Measurements from ENCODE around the gene ESX1. TPM values are rescaled to one million over a fixed set of nuclear protein-coding genes. Genes with fewer than 3 reads are reported as not detected.

ESX1 gene
- 0.20 TPM in 1 of 2 replicates, not detected in the other for total RNA-seq

GRCh38 chrX:104254442-104255115 is at the start of gene ESX1:
Gene ESX1, minus strand, starts transcription at chrX:104254933. Its CDS starts 84 bp downstream, at chrX:104254849.

Other genes starting within 250 kb of the ESX1 start
- not detected in 2 replicates for gene H2BW1, start 241.2 kb downstream of the ESX1 start, total RNA-seq
- not detected in 2 replicates for gene H2BW2, start 215.0 kb downstream of the ESX1 start, total RNA-seq
- 0.40 and 1.3 TPM in 2 replicates for gene TMSB15C, start 178.7 kb downstream of the ESX1 start, total RNA-seq
- 1.5 and 14.5 TPM in 2 replicates for gene ZCCHC18, start 142.4 kb downstream of the ESX1 start, total RNA-seq
- 2.8 and 3.2 TPM in 2 replicates for gene SLC25A53, start 97.9 kb downstream of the ESX1 start, total RNA-seq
- gene FAM199X, start 88.5 kb downstream of the ESX1 start, total RNA-seq: 12.4 and 14.1 TPM in 2 replicates